MG63 (cell line): Measurements from ENCODE around the gene SMIM3. TPM values are rescaled to one million over a fixed set of nuclear protein-coding genes. Genes with fewer than 3 reads are reported as not detected.

Experiments used
- DNase-seq: peaks from one replicate; pipeline ENCODE4 v3.0.0-alpha.2; 2020
- H3K27me3 ChIP-seq: fragments of 250-450 bp; sonication (Bioruptor Pico); 2 replicates; pipeline ENCODE4 v1.5.1; 2020; ENCODE audit warnings: mild to moderate bottlenecking, moderate library complexity
- H3K36me3 ChIP-seq: fragments of 250-450 bp; sonication (Bioruptor Pico); 2 replicates; pipeline ENCODE4 v1.5.1; 2020; ENCODE audit warnings: mild to moderate bottlenecking, moderate library complexity
- H3K4me3 ChIP-seq: fragments of 250-450 bp; sonication (Bioruptor Pico); 2 replicates; pipeline ENCODE4 v1.5.1; 2020; ENCODE audit warnings: mild to moderate bottlenecking, moderate library complexity
- H3K9me3 ChIP-seq: fragments of 250-450 bp; sonication (Bioruptor Pico); 2 replicates; pipeline ENCODE4 v1.5.1; 2020; ENCODE audit warnings: mild to moderate bottlenecking, moderate library complexity
- total RNA-seq: library from RNA; depleted of rRNA; stranded (reverse); fragments of >200 nt; shearing (Covaris generic); gene quantifications from 2 replicates; pipeline ENCODE4 v1.2.3, GENCODE V29; 2014; ENCODE audit warnings: low replicate concordance

SMIM3 gene
- total RNA-seq, 1 experiment from 2014 or later = 98.3 TPM

- peaks cover 29% of the 10 kb centered on the region for H3K36me3 ChIP-seq
- H3K27me3 ChIP-seq = no peaks in the 10 kb centered on the region
- peak overlapping the region; percentile 83 for H3K4me3 ChIP-seq
- no peak for DNase-seq
- H3K9me3 ChIP-seq = no peaks in the 10 kb centered on the region
Observed at GRCh38 chr5:150759334-150759583, 19.3 kb upstream of the SMIM3 start.

GRCh38 chr5:150762211-150762610 is 16.3 kb upstream of the SMIM3 start:
- no peak for DNase-seq
- H3K9me3 ChIP-seq = peaks cover 4% of the 10 kb centered on the region; the same call in 1 of the 2 replicates
- no peak overlapping the region for H3K4me3 ChIP-seq
- no peaks in the 10 kb centered on the region for H3K27me3 ChIP-seq
- peaks cover 3% of the 10 kb centered on the region for H3K36me3 ChIP-seq

GRCh38 chr5:150763023-150763769 is 15.4 kb upstream of the SMIM3 start:
- no peaks in the 10 kb centered on the region for H3K36me3 ChIP-seq
- no peak overlapping the region for H3K4me3 ChIP-seq
- H3K27me3 ChIP-seq = no peaks in the 10 kb centered on the region
- H3K9me3 ChIP-seq = peaks cover 4% of the 10 kb centered on the region; the same call in 1 of the 2 replicates
- peak; percentile 64 for DNase-seq

- H3K9me3 ChIP-seq = peaks cover 4% of the 10 kb centered on the region; the same call in 1 of the 2 replicates
- DNase-seq = no peak
- H3K4me3 ChIP-seq = no peak overlapping the region
- no peaks in the 10 kb centered on the region for H3K27me3 ChIP-seq
- no peaks in the 10 kb centered on the region for H3K36me3 ChIP-seq
Observed at GRCh38 chr5:150764530-150764929, 14.0 kb upstream of the SMIM3 start.

- Histone ChIP-seq H3K9me3 (peaks cover 4% of the 10 kb centered on the region; the same call in 1 of the 2 replicates), H3K27me3 (no peaks in the 10 kb centered on the region), H3K4me3 (no peak overlapping the region), H3K36me3 (no peaks in the 10 kb centered on the region)
- no peak for DNase-seq
Observed at GRCh38 chr5:150765011-150765798, 13.4 kb upstream of the SMIM3 start.

- no peak for DNase-seq
- no peaks in the 10 kb centered on the region for H3K36me3 ChIP-seq
- peaks cover 4% of the 10 kb centered on the region; the same call in 1 of the 2 replicates for H3K9me3 ChIP-seq
- H3K4me3 ChIP-seq = no peak overlapping the region
- no peaks in the 10 kb centered on the region for H3K27me3 ChIP-seq
Observed at GRCh38 chr5:150765799-150766169, 12.8 kb upstream of the SMIM3 start.

GRCh38 chr5:150766251-150766650 is 12.3 kb upstream of the SMIM3 start:
- Histone ChIP-seq H3K4me3 (no peak overlapping the region), H3K9me3 (peaks cover 4% of the 10 kb centered on the region; the same call in 1 of the 2 replicates), H3K36me3 (no peaks in the 10 kb centered on the region), H3K27me3 (no peaks in the 10 kb centered on the region)
- no peak for DNase-seq

- Histone ChIP-seq H3K4me3 (no peak overlapping the region), H3K9me3 (0 out of 2 replicates have a peak, but pooled peaks cover 3% of the 10 kb centered on the region), H3K36me3 (no peaks in the 10 kb centered on the region), H3K27me3 (no peaks in the 10 kb centered on the region)
- no peak for DNase-seq
Observed at GRCh38 chr5:150771034-150771795, 7.3 kb upstream of the SMIM3 start.

- no peaks in the 10 kb centered on the region for H3K27me3 ChIP-seq
- no peak overlapping the region for H3K4me3 ChIP-seq
- H3K36me3 ChIP-seq = no peaks in the 10 kb centered on the region
- 0 out of 2 replicates have a peak, but pooled peaks cover 3% of the 10 kb centered on the region for H3K9me3 ChIP-seq
- DNase-seq = peak; percentile 36
Observed at GRCh38 chr5:150774145-150774544, 4.4 kb upstream of the SMIM3 start.

- DNase-seq = no peak
- Histone ChIP-seq H3K4me3 (peak overlapping the region; percentile 79), H3K36me3 (peaks cover 25% of the 10 kb centered on the region), H3K9me3 (no peaks in the 10 kb centered on the region), H3K27me3 (no peaks in the 10 kb centered on the region)
Observed at GRCh38 chr5:150777685-150778084, 872 bp upstream of the SMIM3 start.

- peaks cover 29% of the 10 kb centered on the region for H3K36me3 ChIP-seq
- DNase-seq = no peak
- no peaks in the 10 kb centered on the region for H3K9me3 ChIP-seq
- no peaks in the 10 kb centered on the region for H3K27me3 ChIP-seq
- peak overlapping the region; percentile 79 for H3K4me3 ChIP-seq
Observed at GRCh38 chr5:150778088-150778516, 455 bp upstream of the SMIM3 start.

GRCh38 chr5:150779397-150780186 is 1.0 kb downstream of the SMIM3 start:
- H3K4me3 ChIP-seq = peak overlapping the region; percentile 79
- H3K9me3 ChIP-seq = no peaks in the 10 kb centered on the region
- peaks cover 39% of the 10 kb centered on the region for H3K36me3 ChIP-seq
- DNase-seq = peak; percentile 67
- no peaks in the 10 kb centered on the region for H3K27me3 ChIP-seq

- DNase-seq = peak; percentile 62
Observed at GRCh38 chr5:150780187-150780692, 1.7 kb downstream of the SMIM3 start.

GRCh38 chr5:150780816-150781221 is 2.3 kb downstream of the SMIM3 start:
- Histone ChIP-seq H3K27me3 (no peaks in the 10 kb centered on the region), H3K4me3 (peak overlapping the region; percentile 79), H3K9me3 (peaks cover 5% of the 10 kb centered on the region; the same call in 1 of the 2 replicates), H3K36me3 (peaks cover 47% of the 10 kb centered on the region)
- DNase-seq = peak; percentile 82

More at GRCh38 chr5:150780187-150780692, 1.7 kb downstream of the SMIM3 start:
- H3K9me3 ChIP-seq = 0 out of 2 replicates have a peak, but pooled peaks cover 2% of the 10 kb centered on the region
- peaks cover 43% of the 10 kb centered on the region for H3K36me3 ChIP-seq
- peak overlapping the region; percentile 79 for H3K4me3 ChIP-seq
- no peaks in the 10 kb centered on the region for H3K27me3 ChIP-seq

GRCh38 chr5:150781706-150782614 is 3.4 kb downstream of the SMIM3 start:
- Histone ChIP-seq H3K9me3 (peaks cover 9% of the 10 kb centered on the region; the same call in 1 of the 2 replicates), H3K4me3 (peak overlapping the region; percentile 79), H3K36me3 (peaks cover 58% of the 10 kb centered on the region), H3K27me3 (no peaks in the 10 kb centered on the region)
- peak; percentile 99 for DNase-seq
